H1 (cell line): ENCODE data around the gene IL21R. TPM values are rescaled to one million over a fixed set of nuclear protein-coding genes. Genes with fewer than 3 reads are reported as not detected.

ENCODE experiments used
- CTCF ChIA-PET: fragments of 300-600 bp; sonication (Branson Sonifier 250); formaldehyde crosslinking; loops from one replicate; lab custom pipeline; 2021; ENCODE audit not compliant: partially characterized antibody; lab: Charles Lee
- POLR2A ChIA-PET: fragments of 300-600 bp; sonication (Branson Sonifier 250); formaldehyde crosslinking; loops from one replicate; lab custom pipeline; 2021; ENCODE audit warnings: inconsistent platforms; ENCODE audit not compliant: partially characterized antibody; lab: Charles Lee
- DNase-seq, 2 experiments: peaks; one replicate each; pipeline versions ENCODE4 v3.0.0 to v3.0.0-alpha.2; 2010 to 2022; ENCODE audit warnings: low spot score in 2 of 2, low read depth in 1 of 2, mixed read lengths in 1 of 2
- FAIRE-seq: peaks from 2 replicates; lab custom pipeline; 2011; peaks lifted over from hg19 to GRCh38; lab: Jason Lieb, UNC
- H2AFZ ChIP-seq: 2 replicates; pipeline ENCODE4 v1.8.1; 2012; ENCODE audit warnings: low read length, inconsistent platforms
- H2AK5ac ChIP-seq: 2 replicates; pipeline ENCODE4 v1.6.1; 2013; ENCODE audit warnings: low read depth, low read length
- H2BK120ac ChIP-seq: replicated peaks from 2 replicates; pipeline ENCODE3; 2013; ENCODE audit warnings: low read depth, low read length, inconsistent platforms
- H2BK12ac ChIP-seq: 2 replicates; pipeline ENCODE4 v1.6.1; 2013; ENCODE audit warnings: low read depth, low read length
- H2BK15ac ChIP-seq: 2 replicates; pipeline ENCODE4 v1.6.1; 2013; ENCODE audit warnings: low read length
- H2BK20ac ChIP-seq: 2 replicates; pipeline ENCODE4 v1.6.1; 2013; ENCODE audit warnings: low read length
- H2BK5ac ChIP-seq: 2 replicates; pipeline ENCODE4 v1.6.1; 2013; ENCODE audit warnings: low read depth, low read length
- H3K14ac ChIP-seq: 2 replicates; pipeline ENCODE4 v1.6.1; 2013; ENCODE audit warnings: inconsistent platforms; ENCODE audit not compliant: insufficient read length
- H3K18ac ChIP-seq: 2 replicates; pipeline ENCODE4 v1.6.1; 2013; ENCODE audit warnings: low read length; ENCODE audit errors: extremely low read depth
- H3K23ac ChIP-seq: 2 replicates; pipeline ENCODE4 v1.6.1; 2013; ENCODE audit warnings: inconsistent platforms; ENCODE audit not compliant: insufficient read length
- H3K23me2 ChIP-seq: 2 replicates; pipeline ENCODE4 v1.6.1; 2013; ENCODE audit warnings: low read depth, low read length
- H3K27ac ChIP-seq: 2 replicates; pipeline ENCODE4 v1.6.1; 2011; ENCODE audit warnings: low read depth, low read length, inconsistent platforms
- H3K27me3 ChIP-seq, 4 experiments: replicated peaks in 1 of 4; 1 replicate in 1 of 4; 2 replicates in 3 of 4; pipeline versions ENCODE4 v1.6.1 to v1.8.1; 2011 to 2013; ENCODE audit warnings: low read length in 3 of 4, mild to moderate bottlenecking in 3 of 4, inconsistent platforms in 2 of 4, mixed read lengths in 2 of 4, moderate library complexity in 1 of 4; ENCODE audit not compliant: control insufficient read depth in 3 of 4, insufficient read depth in 3 of 4; ENCODE audit errors: extremely low read depth in 1 of 4
- H3K36me3 ChIP-seq, 4 experiments: 2 replicates each; pipeline versions ENCODE4 v1.6.1 to v1.8.1; 2011 to 2013; ENCODE audit warnings: mild to moderate bottlenecking in 4 of 4, low read length in 3 of 4, moderate library complexity in 2 of 4, control low read depth in 1 of 4, inconsistent platforms in 1 of 4; ENCODE audit not compliant: insufficient read depth in 4 of 4, control insufficient read depth in 2 of 4
- H3K4ac ChIP-seq: replicated peaks from 2 replicates; pipeline ENCODE3; 2013; ENCODE audit warnings: low read length, low read depth, mixed read lengths, inconsistent platforms; ENCODE audit not compliant: insufficient read length
- H3K4me1 ChIP-seq, 4 experiments: replicated peaks in 1 of 4; 1 replicate in 1 of 4; 2 replicates in 3 of 4; pipeline versions ENCODE4 v1.6.1 to v1.8.1; 2011 to 2013; ENCODE audit warnings: low read length in 3 of 4, inconsistent platforms in 2 of 4, mixed read lengths in 1 of 4; ENCODE audit not compliant: insufficient read depth in 4 of 4, control insufficient read depth in 3 of 4
- H3K4me2 ChIP-seq, 2 experiments: 2 replicates each; pipeline versions ENCODE4 v1.6.1 to v1.8.1; 2011 to 2013; ENCODE audit warnings: low read depth in 2 of 2, low read length in 2 of 2, control low read depth in 1 of 2, inconsistent platforms in 1 of 2, mild to moderate bottlenecking in 1 of 2; ENCODE audit not compliant: insufficient read depth in 1 of 2
- H3K4me3 ChIP-seq, 4 experiments: fragments of 200-600, 300-600 bp in 1 of 4; sonication (generic), shearing (Covaris generic), sonication (Bioruptor Twin) in 1 of 4; 2 replicates each; pipeline versions ENCODE4 v1.5.1 to v1.8.1; 2011 to 2016; ENCODE audit warnings: low read length in 4 of 4, low read depth in 3 of 4, control low read depth in 2 of 4, inconsistent platforms in 2 of 4, mild to moderate bottlenecking in 2 of 4, mixed read lengths in 1 of 4, moderate library complexity in 1 of 4; ENCODE audit not compliant: insufficient read depth in 2 of 4; ENCODE audit errors: extremely low read depth in 1 of 4
- H3K56ac ChIP-seq: replicated peaks from 2 replicates; pipeline ENCODE3; 2013; ENCODE audit warnings: low read depth, mild to moderate bottlenecking, mixed read lengths, low read length, inconsistent platforms; ENCODE audit not compliant: insufficient read length
- H3K79me1 ChIP-seq: 2 replicates; pipeline ENCODE4 v1.6.1; 2013; ENCODE audit warnings: low read depth, low read length, control low read depth
- H3K79me2 ChIP-seq, 2 experiments: 2 replicates each; pipeline versions ENCODE4 v1.6.1 to v1.8.1; 2012 to 2013; ENCODE audit warnings: low read length in 2 of 2, mild to moderate bottlenecking in 2 of 2, inconsistent platforms in 1 of 2; ENCODE audit not compliant: insufficient read depth in 2 of 2, control insufficient read depth in 1 of 2
- H3K9ac ChIP-seq, 4 experiments: replicated peaks in 1 of 4; 1 replicate in 1 of 4; 2 replicates in 3 of 4; pipeline versions ENCODE4 v1.6.1 to v1.8.1; 2011 to 2013; ENCODE audit warnings: low read depth in 3 of 4, low read length in 3 of 4, control low read depth in 2 of 4, mild to moderate bottlenecking in 2 of 4, moderate library complexity in 2 of 4, inconsistent platforms in 1 of 4; ENCODE audit errors: extremely low read depth in 1 of 4
- H3K9me3 ChIP-seq, 2 experiments: 2 replicates each; pipeline versions ENCODE4 v1.6.1 to v1.8.1; 2012 to 2013; ENCODE audit warnings: mild to moderate bottlenecking in 2 of 2, moderate library complexity in 2 of 2, control low read depth in 1 of 2, inconsistent platforms in 1 of 2, low read depth in 1 of 2, low read length in 1 of 2, mixed read lengths in 1 of 2; ENCODE audit not compliant: insufficient read depth in 2 of 2
- H4K20me1 ChIP-seq, 2 experiments: replicated peaks in 1 of 2; 2 replicates each; pipeline versions ENCODE3 to v1.8.1; 2011 to 2013; ENCODE audit warnings: inconsistent platforms in 2 of 2, low read length in 2 of 2, mild to moderate bottlenecking in 1 of 2; ENCODE audit not compliant: insufficient read depth in 2 of 2, control insufficient read depth in 1 of 2
- H4K5ac ChIP-seq: 2 replicates; pipeline ENCODE4 v1.6.1; 2013; ENCODE audit warnings: low read length, low read depth, mixed read lengths, inconsistent platforms; ENCODE audit not compliant: insufficient read length
- H4K8ac ChIP-seq: 2 replicates; pipeline ENCODE4 v1.8.0; 2013; ENCODE audit warnings: mild to moderate bottlenecking, moderate library complexity, low read length, inconsistent platforms; ENCODE audit not compliant: insufficient read depth; ENCODE audit errors: extremely low read depth
- H4K91ac ChIP-seq: replicated peaks from 2 replicates; pipeline ENCODE3; 2013; ENCODE audit warnings: low read length, mixed read lengths, inconsistent platforms; ENCODE audit not compliant: insufficient read length
- SP1 ChIP-seq: IDR thresholded peaks from 2 replicates; pipeline ENCODE4 v1.6.1; 2011; ENCODE audit warnings: low read depth, low read length
- WGBS, 2 experiments: shearing (Covaris generic) in 1 of 2; methylation state at CpG; one replicate each; pipeline versions ENCODE4 v1.1.6 to v1.1.7; 2013 to 2015; ENCODE audit warnings: low lambda C conversion rate in 2 of 2, mixed read lengths in 2 of 2, inconsistent platforms in 1 of 2, low coverage in 1 of 2, missing lambda C conversion rate in 1 of 2; ENCODE audit not compliant: insufficient replicate concordance in 2 of 2, insufficient coverage in 1 of 2, insufficient read length in 1 of 2; ENCODE audit errors: extremely low coverage in 1 of 2, missing lambda C conversion rate in 1 of 2; 5-methylcytosine and 5-hydroxymethylcytosine counted together
- polyA plus RNA-seq, 7 experiments: library from polyadenylated mRNA; depleted of rRNA in 3 of 7; stranded (reverse) in 5 of 7; unstranded in 2 of 7; fragments of >200 nt in 5 of 7; fragments of 200-250 nt in 2 of 7; gene quantifications; 1 replicate in 5 of 7; 2 replicates in 1 of 7; 4 replicates in 1 of 7; pipeline versions ENCODE4 v1.2.1 to v1.2.3, GENCODE V29; 2011 to 2013; ENCODE audit warnings: missing spikeins in 2 of 7, mixed read lengths in 2 of 7
- total RNA-seq: library from RNA; stranded (reverse); fragmentation: NEBNext Ultra II Directional; extraction: Animal tissue kit (Norgen Biotek cat#: 25700); gene quantifications from 2 replicates; pipeline ENCODE4 v1.2.1, GENCODE V29; 2021

The IL21R gene
- total and polyA plus RNA-seq, 2 of the 8 experiments (the other 6 are each of a cell fraction or from before 2014, with no cell fraction given), result 0.34 to 0.70 TPM

- POLR2A ChIA-PET, result no interaction called here
- no peak overlapping the region for H2BK15ac ChIP-seq
- H3K4me3 ChIP-seq, result no peak overlapping the region
- H3K27ac ChIP-seq, result no peak overlapping the region
- H3K9me3 ChIP-seq, result no peaks in the 10 kb centered on the region
- no peaks in the 10 kb centered on the region for H3K79me1 ChIP-seq
- H2BK20ac ChIP-seq, result no peak overlapping the region
- no peak overlapping the region for H4K5ac ChIP-seq
- no peak overlapping the region for H3K18ac ChIP-seq
- H4K8ac ChIP-seq, result no peak overlapping the region
- H3K4ac ChIP-seq, result no peak overlapping the region
- no peak overlapping the region for H3K56ac ChIP-seq
- no peaks in the 10 kb centered on the region; a peak in 1 of 7 replicates for H3K4me1 ChIP-seq
- no peak overlapping the region for H3K9ac ChIP-seq
- H2BK12ac ChIP-seq, result no peak overlapping the region
- no peaks in the 10 kb centered on the region for H4K20me1 ChIP-seq
- H3K14ac ChIP-seq, result no peak overlapping the region
- 94% methylated on average over 2 of the region's 2 CpGs; no CpG with 5 or more reads in 1 of the 2 experiments for WGBS, 2 experiments
- TF ChIP-seq SP1, result no peak
- no peak overlapping the region for H4K91ac ChIP-seq
- H3K23ac ChIP-seq, result no peak overlapping the region
- H3K27me3 ChIP-seq, result no peaks in the 10 kb centered on the region; a peak in 1 of 7 replicates
- H3K79me2 ChIP-seq, result no peaks in the 10 kb centered on the region
- H2BK120ac ChIP-seq, result no peak overlapping the region
- no peak for DNase-seq
- H3K36me3 ChIP-seq, result no peaks in the 10 kb centered on the region
- no peaks in the 10 kb centered on the region for H3K23me2 ChIP-seq
- CTCF ChIA-PET, result interaction anchor here (1.1 to 2.8 kb wide), 3 partner anchors 25 to 32 kb away, joined by 4 to 14 read pairs (median 4); no protein-coding TSS in a partner anchor
- H2AK5ac ChIP-seq, result no peak overlapping the region
- H3K4me2 ChIP-seq, result no peak overlapping the region
- H2AFZ ChIP-seq, result no peak overlapping the region
- H2BK5ac ChIP-seq, result no peak overlapping the region
- FAIRE-seq, result no peak
Measured at GRCh38 chr16:27399969-27400368, 2.0 kb upstream of the IL21R start.
